HG03521 (cell line): ENCODE results near the gene GPX5.
"Not testable (repeated sequence)": the region's sequence is repeated elsewhere in the genome, so short reads cannot be mapped to it uniquely, and the experiment has no call there.

Experiments used
- ATAC-seq: cut with Tn5 transposase; IDR thresholded peaks from one replicate; pipeline ENCODE4 v1.9.1; 2021; ENCODE audit warnings: mild to moderate bottlenecking, moderate library complexity; ENCODE audit not compliant: unreplicated experiment

GPX5 gene

DNA sequence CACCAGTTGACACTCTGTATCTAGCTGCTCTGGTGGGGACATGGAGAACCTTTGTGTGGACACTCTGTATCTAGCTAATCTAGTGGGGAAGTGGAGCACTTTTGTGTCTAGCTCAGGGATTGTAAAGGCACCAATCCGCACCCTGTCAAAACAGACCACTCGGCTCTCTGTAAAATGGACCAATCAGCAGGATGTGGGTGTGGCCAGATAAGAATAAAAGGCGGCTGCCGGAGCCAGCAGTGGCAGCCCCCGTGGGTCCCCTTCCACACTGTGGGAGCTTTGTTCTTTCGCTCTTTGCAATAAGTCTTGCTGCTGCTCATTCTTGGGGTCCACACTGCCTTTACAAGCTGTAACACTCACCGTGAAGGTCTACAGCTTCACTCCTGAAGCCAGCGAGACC lies 13.3 kb upstream of the GPX5 start:
- not testable (repeated sequence) for ATAC-seq

GRCh38 chr6:28515676-28516075 lies 10.0 kb upstream of the GPX5 start, which contains the start of gene GPX6:
Gene GPX6 (minus strand): TSS chr6:28515793. CDS start chr6:28515743, 50 bp downstream.
- no peak for ATAC-seq

DNA sequence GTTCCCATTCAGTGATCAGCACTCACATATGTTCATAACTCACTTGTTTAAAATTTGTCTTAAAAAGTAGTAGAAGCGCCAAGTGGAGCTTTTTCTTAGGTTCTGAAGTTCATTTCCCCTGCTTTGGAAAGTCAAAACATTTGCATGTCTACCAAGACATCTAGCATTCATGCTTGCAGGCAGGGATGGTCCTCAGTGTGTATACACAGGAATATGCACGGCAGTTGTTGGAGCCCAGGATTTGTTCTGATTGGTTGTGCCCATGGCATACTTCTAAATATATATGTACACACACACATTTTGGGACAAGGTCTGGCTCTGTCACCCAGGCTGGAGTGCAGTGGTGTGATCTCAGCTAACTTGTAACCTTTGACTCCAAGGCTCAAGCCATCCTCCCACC lies 7.7 kb upstream of the GPX5 start:
- ATAC-seq: no peak

DNA sequence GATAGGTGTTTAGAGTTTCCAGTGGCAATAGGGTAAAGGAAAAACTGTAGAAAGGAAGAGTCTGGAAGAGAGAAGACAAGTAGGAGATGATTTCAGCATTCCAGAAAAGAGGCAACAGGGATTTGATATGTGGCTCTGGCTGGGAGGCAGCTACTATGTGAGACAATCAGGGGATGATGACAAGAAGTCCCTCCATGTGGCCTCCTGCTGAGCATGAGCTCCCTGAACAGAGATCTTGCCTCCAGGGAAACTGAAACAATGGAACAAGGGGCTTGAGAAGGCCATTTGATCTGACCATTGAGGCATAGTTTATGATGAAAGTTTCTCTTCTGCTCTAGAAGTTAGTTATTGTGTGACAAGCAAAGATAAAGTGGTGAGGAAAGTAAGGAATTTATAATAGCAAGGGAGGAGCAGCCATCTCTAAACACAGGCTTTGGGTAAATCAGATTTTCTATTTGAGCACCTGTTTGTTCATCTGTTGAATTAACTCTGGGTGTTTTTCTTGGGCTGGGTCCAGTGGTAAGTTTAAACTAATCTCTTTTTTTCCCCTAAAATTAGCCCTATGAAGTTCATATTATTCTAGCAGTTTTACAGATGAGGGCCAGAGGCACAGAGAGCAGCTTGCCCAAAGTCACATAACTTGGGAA lies 3.0 kb upstream of the GPX5 start:
- no peak for ATAC-seq

GRCh38 chr6:28523241-28523622 lies 2.4 kb upstream of the GPX5 start:
- no peak for ATAC-seq

DNA sequence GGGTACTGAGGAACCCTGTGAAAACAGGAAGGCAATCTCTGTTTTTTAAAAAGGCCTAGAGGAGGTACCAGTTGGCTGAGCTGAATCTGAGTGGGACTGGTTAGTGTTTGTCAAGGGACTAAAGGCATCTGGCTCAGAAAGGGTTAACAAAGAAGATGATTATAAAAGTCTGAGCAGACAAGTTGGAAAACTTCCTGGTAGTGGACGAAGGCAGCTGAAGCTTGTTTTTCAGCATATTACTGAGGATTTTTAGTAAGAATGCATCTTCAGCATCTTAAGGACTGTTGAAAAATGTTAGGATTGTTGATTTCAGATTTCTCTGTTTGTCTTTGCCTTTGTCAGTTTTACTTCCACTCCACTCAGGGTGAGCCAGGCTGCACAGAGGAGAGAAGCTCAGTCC lies 5.1 kb downstream of the GPX5 start:
- no peak for ATAC-seq

- no peak for ATAC-seq
Observed at GRCh38 chr6:28531479-28532128, 5.9 kb downstream of the GPX5 start.

DNA sequence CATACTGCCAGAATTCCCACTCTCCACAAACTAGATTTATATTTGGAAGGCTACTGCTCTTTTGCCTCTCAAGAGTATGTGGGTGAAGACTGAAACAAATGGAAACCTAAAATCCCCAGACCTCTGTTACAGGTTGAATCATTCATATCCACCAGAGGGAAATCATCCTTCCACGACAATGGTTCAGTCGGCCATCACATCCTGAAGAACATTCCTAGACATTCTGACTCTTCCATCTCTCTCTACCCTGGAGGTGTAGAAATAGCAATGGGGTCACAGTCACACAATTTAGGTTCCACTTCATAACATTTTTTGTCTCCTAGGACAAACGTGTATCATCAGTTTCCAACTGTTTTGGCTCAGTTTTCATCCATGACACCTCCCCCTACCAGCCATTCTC lies 8.6 kb downstream of the GPX5 start:
- no peak for ATAC-seq

DNA sequence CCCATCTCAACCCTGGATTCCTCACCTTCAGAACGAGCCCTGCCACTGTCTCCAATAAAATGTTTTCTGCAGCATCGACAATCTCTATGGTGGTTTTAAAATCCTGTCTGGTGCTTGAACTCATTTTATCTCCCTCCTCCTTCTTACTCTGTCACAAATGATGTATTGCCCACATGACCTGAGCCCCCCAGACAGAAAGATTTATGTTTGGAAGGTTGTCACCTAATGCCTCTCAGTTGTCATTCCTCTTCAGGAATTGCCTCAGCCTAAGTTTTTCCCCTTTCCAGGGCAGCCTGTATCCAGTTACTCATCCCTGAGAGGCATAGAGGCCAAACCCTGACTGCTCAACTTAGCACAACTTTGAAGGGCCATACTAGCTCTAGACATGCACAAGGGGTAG lies 9.2 kb downstream of the GPX5 start:
- ATAC-seq: no peak

- no peak for ATAC-seq
Observed at GRCh38 chr6:28537065-28537464, 11.4 kb downstream of the GPX5 start.

GRCh38 chr6:28537509-28538140 lies 11.9 kb downstream of the GPX5 start:
- no peak for ATAC-seq

DNA sequence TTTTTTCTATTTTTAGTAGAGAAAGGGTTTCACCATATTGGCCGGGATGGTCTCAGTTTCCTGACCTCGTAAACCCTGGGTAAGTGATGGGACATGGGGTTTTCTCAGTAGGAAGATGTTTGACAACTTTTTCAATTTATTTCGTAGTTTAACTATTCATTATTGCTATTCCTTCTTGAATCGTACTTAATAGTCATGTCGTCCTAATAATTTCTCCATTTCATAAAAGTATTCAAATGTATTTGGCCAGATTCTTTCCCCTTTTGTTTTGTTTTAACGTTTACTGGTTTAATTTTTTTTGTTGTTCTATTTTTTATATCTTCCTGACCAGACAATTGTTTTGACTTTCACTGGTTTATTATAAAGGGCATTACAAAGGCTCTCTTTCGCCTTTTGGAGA lies 16.3 kb downstream of the GPX5 start:
- no peak for ATAC-seq

GRCh38 chr6:28542440-28543296 lies 17.0 kb downstream of the GPX5 start:
- ATAC-seq: no peak

- no peak for ATAC-seq
Observed at GRCh38 chr6:28543651-28544610, 18.2 kb downstream of the GPX5 start.

- ATAC-seq: no peak
Observed at GRCh38 chr6:28545955-28546354, 20.3 kb downstream of the GPX5 start.

DNA sequence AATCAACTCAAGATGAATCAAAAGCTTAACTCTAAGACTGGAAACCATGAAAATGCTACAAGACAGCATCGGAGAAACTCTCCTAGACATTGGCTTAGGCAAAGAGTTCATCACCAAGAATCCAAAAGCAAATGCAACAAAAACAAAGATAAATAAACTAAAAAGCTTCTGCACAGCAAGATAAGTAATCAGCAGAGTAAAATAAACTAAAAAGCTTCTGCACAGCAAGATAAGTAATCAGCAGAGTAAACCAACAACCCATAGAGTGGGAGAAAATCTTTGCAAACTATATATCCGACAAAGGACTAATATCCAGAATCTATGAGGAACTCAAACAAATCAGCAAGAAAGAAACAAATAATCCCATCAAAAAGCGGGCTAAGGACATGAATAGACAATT lies 21.3 kb downstream of the GPX5 start:
- not testable (repeated sequence) for ATAC-seq

DNA sequence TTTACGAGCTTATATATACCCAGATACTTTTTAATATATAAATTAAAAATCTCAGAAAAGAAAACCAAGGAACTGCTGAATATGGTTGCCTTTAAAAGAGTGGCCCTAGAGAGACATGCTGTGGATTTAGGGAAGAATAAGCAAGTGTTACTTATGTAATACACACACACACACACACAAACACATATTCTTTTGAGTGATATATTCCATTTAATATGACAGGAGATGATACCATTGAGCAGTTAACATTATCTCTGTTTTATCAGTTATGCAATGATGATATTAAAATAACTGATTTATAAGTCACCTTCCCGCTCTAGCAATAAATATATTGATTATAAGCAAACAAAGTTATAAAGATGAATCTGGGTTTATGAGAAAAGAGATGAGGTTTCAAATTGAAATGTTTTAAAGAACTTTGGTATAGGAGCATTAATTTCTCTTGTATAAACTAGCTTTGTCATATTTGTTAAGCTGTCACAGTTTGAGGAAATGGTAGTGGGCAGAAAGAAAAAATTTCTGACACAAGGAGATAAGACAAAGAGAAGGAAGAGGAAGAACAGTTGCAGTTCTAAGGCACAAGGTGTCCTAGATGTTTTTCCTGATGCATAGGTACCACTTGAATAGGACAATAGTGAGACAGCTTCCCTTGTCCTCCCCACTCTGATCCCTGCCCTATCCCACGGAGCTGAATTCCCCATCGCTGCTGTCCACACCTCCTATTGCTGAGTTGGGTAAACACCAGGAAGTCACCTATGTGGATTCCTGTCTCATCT lies 26.4 kb downstream of the GPX5 start:
- ATAC-seq: no peak

DNA sequence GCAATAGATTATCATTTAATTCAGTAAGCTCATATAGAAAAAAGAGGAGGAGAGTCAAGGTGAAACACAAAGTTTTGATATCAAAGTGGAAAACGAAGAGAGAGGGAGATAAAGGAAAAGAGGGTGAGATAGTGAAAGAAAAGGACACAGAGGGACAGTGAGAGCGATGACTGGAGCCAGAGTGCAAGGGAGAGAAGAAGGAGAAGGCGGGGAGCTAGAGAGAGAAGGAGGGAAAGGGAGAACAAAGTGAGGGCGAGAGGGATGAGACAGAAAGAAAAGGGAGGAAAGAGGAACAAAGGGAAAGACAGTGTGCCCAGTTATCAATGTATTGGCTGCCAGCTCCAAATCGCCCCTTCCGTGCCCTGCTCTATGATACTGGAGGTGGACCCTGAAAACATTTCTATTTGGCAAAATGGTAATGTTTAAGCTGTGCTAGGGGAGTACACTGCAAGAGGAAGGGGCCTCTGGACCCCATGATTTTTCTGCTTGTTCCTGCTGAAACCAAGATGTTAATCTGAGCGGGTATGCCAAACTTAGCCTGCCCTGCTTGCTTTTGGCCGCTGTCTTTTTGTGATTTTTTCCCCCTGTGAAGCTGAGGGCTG lies 27.8 kb downstream of the GPX5 start:
- no peak for ATAC-seq
